Ascending aorta (tissue), 2 donors: ENCODE results near the gene IFRD1. TPM values are rescaled to one million over a fixed set of nuclear protein-coding genes. Genes with fewer than 3 reads are reported as not detected.
"Not testable (repeated sequence)": the region's sequence is repeated elsewhere in the genome, so short reads cannot be mapped to it uniquely, and the experiment has no call there.

Experiments used
- DNase-seq, 2 donors: peaks; one replicate each; pipeline ENCODE4 v3.0.0-alpha.2; 2019; ENCODE audit warnings: low spot score in 2 of 2
- H3K27ac ChIP-seq, 2 donors: fragments of 200-600 bp; sonication (generic); one replicate each; pipeline ENCODE4 v1.5.1; 2016 to 2017; ENCODE audit warnings: mild to moderate bottlenecking in 1 of 2
- H3K27me3 ChIP-seq: fragments of 200-600 bp; sonication (generic); one replicate; pipeline ENCODE4 v1.5.1; 2017
- H3K36me3 ChIP-seq, 2 donors: fragments of 200-600 bp; sonication (generic); one replicate each; pipeline ENCODE4 v1.5.1; 2016
- H3K4me1 ChIP-seq, 2 donors: fragments of 200-600 bp; sonication (generic); one replicate each; pipeline ENCODE4 v1.5.1; 2016 to 2017; ENCODE audit warnings: mild to moderate bottlenecking in 1 of 2
- H3K4me3 ChIP-seq, 2 donors: fragments of 200-600 bp; sonication (generic); one replicate each; pipeline ENCODE4 v1.5.1; 2016 to 2017; ENCODE audit warnings: mild to moderate bottlenecking in 1 of 2
- H3K9me3 ChIP-seq, 2 donors: fragments of 200-600 bp; sonication (generic); one replicate each; pipeline ENCODE4 v1.5.1; 2016
- intact Hi-C: fragments of 100-400 bp; cut with DNase I; formaldehyde crosslinking; loops from one replicate; pipeline ENCODE4 v1.15.1; 2023
- total RNA-seq: library from RNA; depleted of rRNA; stranded (reverse); fragments of >200 nt; gene quantifications from one replicate; pipeline ENCODE4 v1.1.0, GENCODE V29; 2016
- TF ChIP-seq, protein P1 (sequence below), 3 experiments: fragments of 200-600 bp in 2 of 3; fragments of 450-650 bp in 1 of 3; sonication (generic) in 2 of 3; IDR thresholded peaks; one replicate each; pipeline ENCODE4 v1.5.1; 2016 to 2019; ENCODE audit warnings: antibody characterized with exemption in 3 of 3, mild to moderate bottlenecking in 1 of 3, moderate library complexity in 1 of 3

The IFRD1 gene
- total RNA-seq, 1 donor from 2014 or later = 35.1 TPM

DNA sequence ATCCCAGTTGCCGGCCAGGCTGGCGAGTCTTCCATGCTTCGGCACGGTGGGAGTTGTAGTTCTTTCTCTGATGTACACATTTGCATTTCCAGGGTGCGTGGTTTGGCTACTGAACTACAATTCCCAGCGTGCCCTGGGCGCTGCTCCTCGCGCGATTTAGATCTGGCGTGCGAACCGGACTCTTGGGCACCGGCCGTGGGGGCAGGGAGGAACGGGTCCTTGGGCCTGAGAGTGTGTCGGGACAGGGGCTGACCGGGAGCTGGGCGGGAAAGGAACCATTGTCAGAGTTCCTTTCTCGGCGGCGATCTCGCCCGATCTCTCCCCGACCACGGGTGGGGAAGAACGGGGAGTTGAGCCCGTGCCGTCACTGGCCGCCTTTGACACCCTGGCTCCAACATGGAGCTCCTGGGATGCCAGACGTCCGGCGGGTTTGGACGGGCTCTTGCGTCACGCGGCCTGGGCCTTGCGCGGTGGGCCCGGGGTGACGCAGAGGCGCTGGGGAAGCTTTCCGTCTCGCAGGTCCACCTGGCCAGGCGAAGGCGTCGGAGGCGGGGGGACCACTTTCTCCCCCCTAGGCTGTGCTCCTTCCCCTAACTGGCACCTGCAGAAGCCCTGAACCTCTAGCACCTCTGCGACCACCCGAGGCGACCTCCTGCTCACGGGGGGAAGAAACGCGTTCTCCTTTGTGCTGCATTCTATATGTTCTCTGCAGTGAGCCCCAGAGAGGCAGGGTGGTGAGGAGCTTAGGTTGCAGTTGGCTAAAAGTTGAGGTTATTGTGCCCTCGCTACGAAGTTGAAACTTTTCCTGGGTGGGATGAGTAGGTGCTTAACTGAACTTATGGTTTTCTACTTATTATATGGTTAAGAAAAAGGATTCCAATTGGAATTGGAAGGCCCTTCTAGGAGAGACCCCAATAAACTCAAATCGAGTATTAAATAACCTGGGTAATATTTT is 824 bp downstream of the IFRD1 start:
- peaks cover 0 to 13% of the 10 kb centered on the region in 2 donors for H3K4me1 ChIP-seq
- H3K27me3 ChIP-seq = no peaks in the 10 kb centered on the region
- H3K9me3 ChIP-seq = no peaks in the 10 kb centered on the region
- H3K36me3 ChIP-seq = peaks cover 0 to 7% of the 10 kb centered on the region in 2 donors
- intact Hi-C loops = loop anchor here (1.0 to 10.0 kb wide), 4 partner anchors 31 to 1634 kb away; partner anchors contain the start of genes DOCK4 and ZNF277
- H3K27ac ChIP-seq = peak overlapping the region; percentile 97 to 99
- TF ChIP-seq, protein P1, sequence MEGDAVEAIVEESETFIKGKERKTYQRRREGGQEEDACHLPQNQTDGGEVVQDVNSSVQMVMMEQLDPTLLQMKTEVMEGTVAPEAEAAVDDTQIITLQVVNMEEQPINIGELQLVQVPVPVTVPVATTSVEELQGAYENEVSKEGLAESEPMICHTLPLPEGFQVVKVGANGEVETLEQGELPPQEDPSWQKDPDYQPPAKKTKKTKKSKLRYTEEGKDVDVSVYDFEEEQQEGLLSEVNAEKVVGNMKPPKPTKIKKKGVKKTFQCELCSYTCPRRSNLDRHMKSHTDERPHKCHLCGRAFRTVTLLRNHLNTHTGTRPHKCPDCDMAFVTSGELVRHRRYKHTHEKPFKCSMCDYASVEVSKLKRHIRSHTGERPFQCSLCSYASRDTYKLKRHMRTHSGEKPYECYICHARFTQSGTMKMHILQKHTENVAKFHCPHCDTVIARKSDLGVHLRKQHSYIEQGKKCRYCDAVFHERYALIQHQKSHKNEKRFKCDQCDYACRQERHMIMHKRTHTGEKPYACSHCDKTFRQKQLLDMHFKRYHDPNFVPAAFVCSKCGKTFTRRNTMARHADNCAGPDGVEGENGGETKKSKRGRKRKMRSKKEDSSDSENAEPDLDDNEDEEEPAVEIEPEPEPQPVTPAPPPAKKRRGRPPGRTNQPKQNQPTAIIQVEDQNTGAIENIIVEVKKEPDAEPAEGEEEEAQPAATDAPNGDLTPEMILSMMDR (IDR thresholded peaks at IDR 0.05) = peak in 1 of 3 experiments; percentile 11
- DNase-seq = peak; percentile 92 to 98
- peak overlapping the region; percentile 78 to 96 for H3K4me3 ChIP-seq

DNA sequence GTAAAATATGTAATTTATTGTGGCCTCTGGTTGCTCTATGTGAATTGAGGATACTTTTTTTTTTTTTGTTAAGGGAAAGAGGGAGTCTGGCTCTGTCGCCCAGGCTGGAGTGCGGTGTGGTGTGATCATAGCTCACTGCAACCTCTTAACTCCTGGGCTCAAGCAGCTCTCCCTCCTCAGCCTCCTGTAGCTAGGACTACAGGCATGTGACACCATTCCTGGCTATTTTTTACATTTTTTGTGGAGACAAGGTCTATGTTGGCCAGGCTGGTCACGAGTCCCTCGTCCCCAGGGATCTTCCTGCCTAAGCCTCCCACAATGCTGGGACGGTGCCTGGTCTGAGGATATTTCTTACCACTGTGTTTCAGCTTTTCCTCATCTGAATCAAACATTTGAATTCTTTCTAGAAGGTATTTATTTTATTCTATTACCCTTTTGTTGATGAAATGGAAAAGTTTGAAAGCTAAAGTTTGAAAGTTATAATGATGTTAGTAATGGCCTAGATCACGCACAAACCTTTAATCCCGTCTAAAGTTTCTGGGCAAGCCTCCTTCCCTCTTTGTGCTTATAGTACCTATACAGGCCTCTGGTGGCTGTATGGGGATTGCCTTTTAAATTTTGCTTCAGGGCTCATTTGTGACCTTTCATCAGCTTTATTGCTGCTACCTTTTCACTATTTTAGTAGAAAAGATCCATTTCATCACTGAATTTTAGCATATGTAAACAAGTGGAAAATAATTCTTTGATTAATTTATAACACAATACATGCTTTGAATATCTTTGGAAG is 2.0 kb downstream of the IFRD1 start:
- no peaks in the 10 kb centered on the region for H3K9me3 ChIP-seq
- peak overlapping the region; percentile 78 to 96 for H3K4me3 ChIP-seq
- intact Hi-C loops = loop anchor here (5.0 to 10.0 kb wide), 2 partner anchors 60 to 1633 kb away; no protein-coding TSS in a partner anchor
- TF ChIP-seq, protein P1 (IDR thresholded peaks at IDR 0.05) = peak in 1 of 3 experiments; percentile 12
- no peaks in the 10 kb centered on the region for H3K27me3 ChIP-seq
- H3K4me1 ChIP-seq = peaks cover 0 to 13% of the 10 kb centered on the region in 2 donors
- peak overlapping the region; percentile 97 to 99 for H3K27ac ChIP-seq
- peak; percentile 26 to 87 for DNase-seq
- H3K36me3 ChIP-seq = peaks cover 6 to 19% of the 10 kb centered on the region in 2 donors

DNA sequence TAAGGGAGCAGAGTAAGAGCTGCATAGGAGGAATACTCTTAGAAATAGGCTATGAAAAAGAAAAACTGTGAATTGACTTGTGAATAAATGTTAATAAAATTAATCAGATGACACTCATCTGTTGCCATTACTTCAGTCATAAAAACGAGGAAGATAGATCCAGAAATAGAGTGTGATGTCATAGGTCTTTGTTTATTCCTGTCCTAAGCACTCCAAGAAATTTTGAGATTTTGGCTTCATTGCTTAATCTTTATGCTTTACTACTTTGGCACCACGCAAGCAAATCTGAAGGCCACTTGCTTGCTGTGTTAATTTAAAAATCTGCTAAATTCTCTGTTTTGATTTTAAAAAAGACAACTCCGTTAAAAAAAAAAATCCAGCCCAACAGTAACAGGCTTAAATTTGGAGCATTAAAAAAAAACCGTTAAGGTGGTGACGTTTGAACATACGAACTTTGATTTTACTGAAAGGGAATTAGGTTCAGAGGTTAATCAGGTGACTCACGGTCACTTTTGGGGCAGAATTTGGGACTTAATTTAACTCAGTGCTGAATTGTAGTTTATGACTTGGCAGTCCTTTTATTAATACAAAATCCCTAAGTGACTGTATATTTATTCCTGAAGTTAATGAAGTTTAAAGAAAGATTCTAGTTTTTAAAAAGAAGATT is 3.4 kb downstream of the IFRD1 start:
- H3K4me3 ChIP-seq = peak overlapping the region; percentile 78 to 96
- H3K4me1 ChIP-seq = peaks cover 0 to 13% of the 10 kb centered on the region in 2 donors
- no peaks in the 10 kb centered on the region for H3K9me3 ChIP-seq
- TF ChIP-seq, protein P1 (IDR thresholded peaks at IDR 0.05) = no peak
- DNase-seq = no peak
- intact Hi-C loops = loop anchor here (5.0 to 10.0 kb wide), 2 partner anchors 61 to 1631 kb away; no protein-coding TSS in a partner anchor
- peak overlapping the region; percentile 97 to 99 for H3K27ac ChIP-seq
- peaks cover 14 to 32% of the 10 kb centered on the region in 2 donors for H3K36me3 ChIP-seq
- H3K27me3 ChIP-seq = no peaks in the 10 kb centered on the region

DNA sequence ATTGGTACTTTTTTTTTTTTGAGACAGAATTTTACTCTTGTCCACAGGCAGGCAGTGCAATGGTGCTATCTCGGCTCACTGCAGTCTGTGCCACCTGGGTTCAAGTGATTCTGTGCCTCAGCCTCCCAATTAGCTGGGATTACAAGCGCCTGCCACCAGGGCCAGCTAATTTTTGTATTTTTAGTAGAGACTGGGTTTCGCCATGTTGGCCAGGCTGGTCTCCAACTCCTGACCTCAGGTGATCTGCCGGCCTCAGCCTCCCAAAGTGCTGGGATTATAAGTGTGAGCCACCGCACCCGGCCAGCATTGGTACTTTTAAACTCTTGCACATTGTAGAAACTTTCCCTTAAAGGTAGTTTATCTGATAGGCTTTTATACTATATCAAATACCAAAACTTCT is 3.9 kb downstream of the IFRD1 start:
- intact Hi-C loops = loop anchor here (5.0 to 10.0 kb wide), 2 partner anchors 62 to 1631 kb away; no protein-coding TSS in a partner anchor
- DNase-seq, H3K27me3 ChIP-seq, H3K9me3 ChIP-seq: not testable (repeated sequence)
- Histone ChIP-seq H3K36me3 (peaks cover 20 to 37% of the 10 kb centered on the region in 2 donors), H3K4me3 (peak overlapping the region; percentile 78 to 96), H3K27ac (peak overlapping the region; percentile 97 to 99), H3K4me1 (peaks cover 0 to 13% of the 10 kb centered on the region in 2 donors)

DNA sequence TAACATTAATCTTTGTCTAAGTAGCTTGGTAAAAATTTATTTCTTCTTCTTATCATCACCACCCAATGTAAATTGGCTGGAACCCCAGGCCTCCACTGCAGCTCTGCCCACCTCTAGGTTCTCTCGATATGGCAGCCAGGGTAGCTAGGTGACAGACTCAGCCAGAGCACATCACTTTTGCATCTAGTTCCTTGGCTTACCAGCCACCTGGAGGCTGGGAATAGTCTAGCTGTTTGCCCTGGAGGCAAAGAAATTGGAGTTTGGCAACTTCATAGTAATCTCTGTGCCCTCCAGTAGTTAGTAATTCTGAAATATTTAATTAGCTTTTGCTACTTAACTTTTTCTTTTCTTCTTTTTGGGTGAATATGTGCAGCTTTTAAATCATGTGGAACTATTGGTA is 9.4 kb downstream of the IFRD1 start:
- TF ChIP-seq, protein P1 (IDR thresholded peaks at IDR 0.05) = no peak
- H3K9me3 ChIP-seq = no peaks in the 10 kb centered on the region
- no peak overlapping the region for H3K27ac ChIP-seq
- H3K27me3 ChIP-seq = no peaks in the 10 kb centered on the region
- intact Hi-C loops = loop anchor here (10.0 kb wide), 1 partner anchor 1625 kb away; no protein-coding TSS in a partner anchor
- peaks cover 0 to 18% of the 10 kb centered on the region in 2 donors for H3K4me1 ChIP-seq
- no peak overlapping the region for H3K4me3 ChIP-seq
- peaks cover 42 to 89% of the 10 kb centered on the region in 2 donors for H3K36me3 ChIP-seq
- DNase-seq = no peak
